Fibroblast of pulmonary artery (primary cell): ENCODE results near the gene RGS6.

Experiments used
- DNase-seq: peaks from one replicate; pipeline ENCODE4 v3.0.0-alpha.2; 2010; ENCODE audit warnings: low read depth
- H3K4me3 ChIP-seq: replicated peaks from 2 replicates; pipeline ENCODE4 v1.5.1; 2011; ENCODE audit warnings: low read depth, mild to moderate bottlenecking, control low read depth, low read length, moderate library complexity
- CTCF ChIP-seq: IDR thresholded peaks from 2 replicates; pipeline ENCODE4 v1.5.1; 2011; ENCODE audit warnings: mild to moderate bottlenecking, control low read depth, low read length, inconsistent platforms; ENCODE audit errors: missing control alignments

The RGS6 gene

GRCh38 chr14:72532686-72533454 is 600.6 kb downstream of the RGS6 start:
- TF ChIP-seq CTCF, result no peak
- H3K4me3 ChIP-seq, result no peak overlapping the region
- no peak for DNase-seq

- no peak overlapping the region for H3K4me3 ChIP-seq
- no peak for DNase-seq
- no peak for TF ChIP-seq CTCF
These were observed 603.3 kb downstream of the RGS6 start for GRCh38 chr14:72535485-72535884.

GRCh38 chr14:72538387-72538786 is 606.2 kb downstream of the RGS6 start:
- H3K4me3 ChIP-seq, result no peak overlapping the region
- no peak for TF ChIP-seq CTCF
- no peak for DNase-seq

GRCh38 chr14:72539661-72540315 is 607.6 kb downstream of the RGS6 start:
- no peak overlapping the region for H3K4me3 ChIP-seq

GRCh38 chr14:72540836-72541235 is 608.6 kb downstream of the RGS6 start:
- TF ChIP-seq CTCF, result no peak
- no peak for DNase-seq
- no peak overlapping the region for H3K4me3 ChIP-seq

More at GRCh38 chr14:72539661-72540315, 607.6 kb downstream of the RGS6 start:
- DNase-seq, result no peak
- no peak for TF ChIP-seq CTCF

GRCh38 chr14:72541546-72541945 is 609.3 kb downstream of the RGS6 start:
- no peak for DNase-seq
- no peak overlapping the region for H3K4me3 ChIP-seq
- TF ChIP-seq CTCF, result no peak
